Measurements from ENCODE around the gene HOXC5.

Gene HOXC5

GRCh38 chr12:54004063-54004840, 28.6 kb upstream of the HOXC5 start:
- no peak overlapping the region for H3K4me3 ChIP-seq (replicated peaks; ENCODE audit: low read depth, low read length)
- DNase-seq (ENCODE audit: extremely low read depth, low read depth): no peak
- TF ChIP-seq CTCF (IDR thresholded peaks at IDR 0.05; ENCODE audit: low read depth, low read length, missing control alignments): peak; percentile 28

- no peak for DNase-seq (ENCODE audit: extremely low read depth, low read depth)
- H3K4me3 ChIP-seq (replicated peaks; ENCODE audit: low read depth, low read length): no peak overlapping the region
- no peak for TF ChIP-seq CTCF (IDR thresholded peaks at IDR 0.05; ENCODE audit: low read depth, low read length, missing control alignments)
Observed at GRCh38 chr12:54004841-54005530, 27.9 kb upstream of the HOXC5 start.

- DNase-seq (ENCODE audit: extremely low read depth, low read depth): no peak
- TF ChIP-seq CTCF (IDR thresholded peaks at IDR 0.05; ENCODE audit: low read depth, low read length, missing control alignments): no peak
- H3K4me3 ChIP-seq (replicated peaks; ENCODE audit: low read depth, low read length): no peak overlapping the region
Observed at GRCh38 chr12:54005531-54005852, 27.4 kb upstream of the HOXC5 start.

GRCh38 chr12:54005853-54006558, 26.8 kb upstream of the HOXC5 start:
- peak; percentile 36 for DNase-seq (ENCODE audit: extremely low read depth, low read depth)
- peak; percentile 86 for TF ChIP-seq CTCF (IDR thresholded peaks at IDR 0.05; ENCODE audit: low read depth, low read length, missing control alignments)
- no peak overlapping the region for H3K4me3 ChIP-seq (replicated peaks; ENCODE audit: low read depth, low read length)

- H3K4me3 ChIP-seq (replicated peaks; ENCODE audit: low read depth, low read length): no peak overlapping the region
- TF ChIP-seq CTCF (IDR thresholded peaks at IDR 0.05; ENCODE audit: low read depth, low read length, missing control alignments): no peak
Observed at GRCh38 chr12:54006559-54007220, 26.2 kb upstream of the HOXC5 start.

GRCh38 chr12:54007538-54008259, 25.2 kb upstream of the HOXC5 start:
- no peak overlapping the region for H3K4me3 ChIP-seq (replicated peaks; ENCODE audit: low read depth, low read length)
- no peak for DNase-seq (ENCODE audit: extremely low read depth, low read depth)
- no peak for TF ChIP-seq CTCF (IDR thresholded peaks at IDR 0.05; ENCODE audit: low read depth, low read length, missing control alignments)

More at GRCh38 chr12:54006559-54007220, 26.2 kb upstream of the HOXC5 start:
- DNase-seq (ENCODE audit: extremely low read depth, low read depth): no peak

All from HFF-Myc (cell line).